Measurements from ENCODE around the gene SQSTM1. TPM values are rescaled to one million over a fixed set of nuclear protein-coding genes. Genes with fewer than 3 reads are reported as not detected.

SQSTM1 gene
- total and polyA plus RNA-seq, 9 of the 15 experiments (the other 6 are each of a cell fraction or from before 2014, with no cell fraction given): 5.6 to 148 (median 64.0) TPM

GRCh38 chr5:179819296-179820126 lies 1.2 kb upstream of the SQSTM1 start (continued):
- TF ChIP-seq ZNF277 (CRISPR knock-in tag; IDR thresholded peaks at IDR 0.05; ENCODE audit: borderline replicate concordance): no peak
- peak; percentile 81; the same call in 1 of the 2 replicates for TF ChIP-seq NFXL1 (CRISPR knock-in tag; IDR thresholded peaks at IDR 0.05)
- peak; percentile 73 for TF ChIP-seq BHLHE40 (IDR thresholded peaks at IDR 0.05; ENCODE audit: low read length)
- peak; percentile 40; the same call in 1 of the 2 replicates for TF ChIP-seq NKRF (IDR thresholded peaks at IDR 0.05; ENCODE audit: borderline replicate concordance)
- TF ChIP-seq, protein P1, sequence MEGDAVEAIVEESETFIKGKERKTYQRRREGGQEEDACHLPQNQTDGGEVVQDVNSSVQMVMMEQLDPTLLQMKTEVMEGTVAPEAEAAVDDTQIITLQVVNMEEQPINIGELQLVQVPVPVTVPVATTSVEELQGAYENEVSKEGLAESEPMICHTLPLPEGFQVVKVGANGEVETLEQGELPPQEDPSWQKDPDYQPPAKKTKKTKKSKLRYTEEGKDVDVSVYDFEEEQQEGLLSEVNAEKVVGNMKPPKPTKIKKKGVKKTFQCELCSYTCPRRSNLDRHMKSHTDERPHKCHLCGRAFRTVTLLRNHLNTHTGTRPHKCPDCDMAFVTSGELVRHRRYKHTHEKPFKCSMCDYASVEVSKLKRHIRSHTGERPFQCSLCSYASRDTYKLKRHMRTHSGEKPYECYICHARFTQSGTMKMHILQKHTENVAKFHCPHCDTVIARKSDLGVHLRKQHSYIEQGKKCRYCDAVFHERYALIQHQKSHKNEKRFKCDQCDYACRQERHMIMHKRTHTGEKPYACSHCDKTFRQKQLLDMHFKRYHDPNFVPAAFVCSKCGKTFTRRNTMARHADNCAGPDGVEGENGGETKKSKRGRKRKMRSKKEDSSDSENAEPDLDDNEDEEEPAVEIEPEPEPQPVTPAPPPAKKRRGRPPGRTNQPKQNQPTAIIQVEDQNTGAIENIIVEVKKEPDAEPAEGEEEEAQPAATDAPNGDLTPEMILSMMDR (IDR thresholded peaks at IDR 0.05 in 2 of 3, conservative IDR thresholded peaks at IDR 0.05 in 1 of 3; ENCODE audit: insufficient read depth in 2 of 3, low read depth in 1 of 3, low read length in 3 of 3): 0 out of 6 replicates have a peak, but pooled peaks of 1 of the 3 experiments have one; percentile 9
- TF ChIP-seq, protein P2, sequence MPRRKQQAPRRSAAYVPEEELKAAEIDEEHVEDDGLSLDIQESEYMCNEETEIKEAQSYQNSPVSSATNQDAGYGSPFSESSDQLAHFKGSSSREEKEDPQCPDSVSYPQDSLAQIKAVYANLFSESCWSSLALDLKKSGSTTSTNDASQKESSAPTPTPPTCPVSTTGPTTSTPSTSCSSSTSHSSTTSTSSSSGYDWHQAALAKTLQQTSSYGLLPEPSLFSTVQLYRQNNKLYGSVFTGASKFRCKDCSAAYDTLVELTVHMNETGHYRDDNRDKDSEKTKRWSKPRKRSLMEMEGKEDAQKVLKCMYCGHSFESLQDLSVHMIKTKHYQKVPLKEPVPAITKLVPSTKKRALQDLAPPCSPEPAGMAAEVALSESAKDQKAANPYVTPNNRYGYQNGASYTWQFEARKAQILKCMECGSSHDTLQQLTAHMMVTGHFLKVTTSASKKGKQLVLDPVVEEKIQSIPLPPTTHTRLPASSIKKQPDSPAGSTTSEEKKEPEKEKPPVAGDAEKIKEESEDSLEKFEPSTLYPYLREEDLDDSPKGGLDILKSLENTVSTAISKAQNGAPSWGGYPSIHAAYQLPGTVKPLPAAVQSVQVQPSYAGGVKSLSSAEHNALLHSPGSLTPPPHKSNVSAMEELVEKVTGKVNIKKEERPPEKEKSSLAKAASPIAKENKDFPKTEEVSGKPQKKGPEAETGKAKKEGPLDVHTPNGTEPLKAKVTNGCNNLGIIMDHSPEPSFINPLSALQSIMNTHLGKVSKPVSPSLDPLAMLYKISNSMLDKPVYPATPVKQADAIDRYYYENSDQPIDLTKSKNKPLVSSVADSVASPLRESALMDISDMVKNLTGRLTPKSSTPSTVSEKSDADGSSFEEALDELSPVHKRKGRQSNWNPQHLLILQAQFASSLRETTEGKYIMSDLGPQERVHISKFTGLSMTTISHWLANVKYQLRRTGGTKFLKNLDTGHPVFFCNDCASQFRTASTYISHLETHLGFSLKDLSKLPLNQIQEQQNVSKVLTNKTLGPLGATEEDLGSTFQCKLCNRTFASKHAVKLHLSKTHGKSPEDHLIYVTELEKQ (CRISPR knock-in tag; IDR thresholded peaks at IDR 0.05): peak; percentile 83
- peak; percentile 97 for TF ChIP-seq DMBX1 (CRISPR knock-in tag; IDR thresholded peaks at IDR 0.05; ENCODE audit: borderline replicate concordance)
- TF ChIP-seq KDM4B (IDR thresholded peaks at IDR 0.05; ENCODE audit: borderline replicate concordance in 2 of 2, low read depth in 1 of 2): 0 out of 4 replicates have a peak, but pooled peaks of 1 of the 2 experiments have one; percentile 3
- TF ChIP-seq, protein P3, sequence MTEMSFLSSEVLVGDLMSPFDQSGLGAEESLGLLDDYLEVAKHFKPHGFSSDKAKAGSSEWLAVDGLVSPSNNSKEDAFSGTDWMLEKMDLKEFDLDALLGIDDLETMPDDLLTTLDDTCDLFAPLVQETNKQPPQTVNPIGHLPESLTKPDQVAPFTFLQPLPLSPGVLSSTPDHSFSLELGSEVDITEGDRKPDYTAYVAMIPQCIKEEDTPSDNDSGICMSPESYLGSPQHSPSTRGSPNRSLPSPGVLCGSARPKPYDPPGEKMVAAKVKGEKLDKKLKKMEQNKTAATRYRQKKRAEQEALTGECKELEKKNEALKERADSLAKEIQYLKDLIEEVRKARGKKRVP (CRISPR knock-in tag; IDR thresholded peaks at IDR 0.05): peak; percentile 66; the same call in 1 of the 2 replicates
- TF ChIP-seq, protein P4, sequence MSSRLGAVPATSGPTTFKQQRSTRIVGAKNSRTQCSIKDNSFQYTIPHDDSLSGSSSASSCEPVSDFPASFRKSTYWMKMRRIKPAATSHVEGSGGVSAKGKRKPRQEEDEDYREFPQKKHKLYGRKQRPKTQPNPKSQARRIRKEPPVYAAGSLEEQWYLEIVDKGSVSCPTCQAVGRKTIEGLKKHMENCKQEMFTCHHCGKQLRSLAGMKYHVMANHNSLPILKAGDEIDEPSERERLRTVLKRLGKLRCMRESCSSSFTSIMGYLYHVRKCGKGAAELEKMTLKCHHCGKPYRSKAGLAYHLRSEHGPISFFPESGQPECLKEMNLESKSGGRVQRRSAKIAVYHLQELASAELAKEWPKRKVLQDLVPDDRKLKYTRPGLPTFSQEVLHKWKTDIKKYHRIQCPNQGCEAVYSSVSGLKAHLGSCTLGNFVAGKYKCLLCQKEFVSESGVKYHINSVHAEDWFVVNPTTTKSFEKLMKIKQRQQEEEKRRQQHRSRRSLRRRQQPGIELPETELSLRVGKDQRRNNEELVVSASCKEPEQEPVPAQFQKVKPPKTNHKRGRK (tag; IDR thresholded peaks at IDR 0.05): no peak
- peak; percentile 50; the same call in 1 of the 2 replicates for TF ChIP-seq ZNF785 (CRISPR knock-in tag; IDR thresholded peaks at IDR 0.05)
- peak; percentile 70 for TF ChIP-seq NFE2L1 (tag; IDR thresholded peaks at IDR 0.05; ENCODE audit: borderline replicate concordance, low read depth)
- peak; percentile 92 for TF ChIP-seq ZKSCAN8 (CRISPR knock-in tag; IDR thresholded peaks at IDR 0.05)

All from K562 (cell line).